Measurements from ENCODE around the gene EIF4E3.

Gene EIF4E3

GRCh38 chr3:71690341-71690841 is 34.8 kb downstream of the EIF4E3 start:
- TF ChIP-seq GATA1 (IDR thresholded peaks at IDR 0.05; ENCODE audit: low read depth, low read length) (no peak), POLR2A (IDR thresholded peaks at IDR 0.05; ENCODE audit: low read length) (no peak)
- DNase-seq, result no peak

GRCh38 chr3:71689291-71689690 is 35.9 kb downstream of the EIF4E3 start:
- DNase-seq, result no peak
- TF ChIP-seq GATA1 (IDR thresholded peaks at IDR 0.05; ENCODE audit: low read depth, low read length) (no peak), POLR2A (IDR thresholded peaks at IDR 0.05; ENCODE audit: low read length) (no peak)

GRCh38 chr3:71688121-71688520 is 37.1 kb downstream of the EIF4E3 start:
- TF ChIP-seq POLR2A (IDR thresholded peaks at IDR 0.05; ENCODE audit: low read length) (no peak), GATA1 (IDR thresholded peaks at IDR 0.05; ENCODE audit: low read depth, low read length) (no peak)
- DNase-seq, result no peak

- TF ChIP-seq GATA1 (IDR thresholded peaks at IDR 0.05; ENCODE audit: low read depth, low read length), result no peak
- no peak for TF ChIP-seq POLR2A (IDR thresholded peaks at IDR 0.05; ENCODE audit: low read length)
- DNase-seq, result no peak
Measured at GRCh38 chr3:71685686-71686085, 39.5 kb downstream of the EIF4E3 start.

- TF ChIP-seq POLR2A (IDR thresholded peaks at IDR 0.05; ENCODE audit: low read length) (no peak), GATA1 (IDR thresholded peaks at IDR 0.05; ENCODE audit: low read depth, low read length) (no peak)
- DNase-seq, result no peak
Measured at GRCh38 chr3:71684757-71685386, 40.3 kb downstream of the EIF4E3 start.

- DNase-seq, result no peak
- TF ChIP-seq GATA1 (IDR thresholded peaks at IDR 0.05; ENCODE audit: low read depth, low read length) (no peak), POLR2A (IDR thresholded peaks at IDR 0.05; ENCODE audit: low read length) (no peak)
Measured at GRCh38 chr3:71684046-71684756, 41.0 kb downstream of the EIF4E3 start.

GRCh38 chr3:71681224-71681668 is 44.0 kb downstream of the EIF4E3 start:
- peak; percentile 38 to 57 for DNase-seq

GRCh38 chr3:71680603-71681002 is 44.6 kb downstream of the EIF4E3 start:
- TF ChIP-seq POLR2A (IDR thresholded peaks at IDR 0.05; ENCODE audit: low read length) (no peak), GATA1 (IDR thresholded peaks at IDR 0.05; ENCODE audit: low read depth, low read length) (no peak)
- no peak for DNase-seq

More at GRCh38 chr3:71681224-71681668, 44.0 kb downstream of the EIF4E3 start:
- TF ChIP-seq POLR2A (IDR thresholded peaks at IDR 0.05; ENCODE audit: low read length) (no peak), GATA1 (IDR thresholded peaks at IDR 0.05; ENCODE audit: low read depth, low read length) (no peak)

- DNase-seq, result no peak
- TF ChIP-seq GATA1 (IDR thresholded peaks at IDR 0.05; ENCODE audit: low read depth, low read length), result no peak
Measured at GRCh38 chr3:71676931-71677330, 48.3 kb downstream of the EIF4E3 start.

GRCh38 chr3:71673486-71673885 is 51.7 kb downstream of the EIF4E3 start:
- TF ChIP-seq POLR2A (IDR thresholded peaks at IDR 0.05; ENCODE audit: low read length) (no peak), GATA1 (IDR thresholded peaks at IDR 0.05; ENCODE audit: low read depth, low read length) (no peak)
- no peak for DNase-seq

GRCh38 chr3:71672807-71673206 is 52.4 kb downstream of the EIF4E3 start:
- no peak for DNase-seq
- TF ChIP-seq POLR2A (IDR thresholded peaks at IDR 0.05; ENCODE audit: low read length) (no peak), GATA1 (IDR thresholded peaks at IDR 0.05; ENCODE audit: low read depth, low read length) (no peak)

GRCh38 chr3:71672340-71672739 is 52.9 kb downstream of the EIF4E3 start:
- no peak for DNase-seq
- TF ChIP-seq GATA1 (IDR thresholded peaks at IDR 0.05; ENCODE audit: low read depth, low read length) (no peak), POLR2A (IDR thresholded peaks at IDR 0.05; ENCODE audit: low read length) (no peak)

- DNase-seq, result no peak
- TF ChIP-seq POLR2A (IDR thresholded peaks at IDR 0.05; ENCODE audit: low read length), result no peak
Measured at GRCh38 chr3:71671216-71671845, 53.9 kb downstream of the EIF4E3 start.

- no peak for DNase-seq
- TF ChIP-seq POLR2A (IDR thresholded peaks at IDR 0.05; ENCODE audit: low read length), result no peak
- no peak for TF ChIP-seq GATA1 (IDR thresholded peaks at IDR 0.05; ENCODE audit: low read depth, low read length)
Measured at GRCh38 chr3:71662568-71662967, 62.6 kb downstream of the EIF4E3 start.

Data from erythroblast (primary cell).